ENCODE measurements around the gene CRYBB1. TPM values are rescaled to one million over a fixed set of nuclear protein-coding genes. Genes with fewer than 3 reads are reported as not detected.

The CRYBB1 gene
- total and polyA plus RNA-seq, 4 donors: 0.17 to 2.3 (median 0.32) TPM; not detected in 1

- no peaks in the 10 kb centered on the region for H3K9me3 ChIP-seq (ENCODE audit: control insufficient read depth in 4 of 4, low read length in 3 of 4)
- no peaks in the 10 kb centered on the region for H3K36me3 ChIP-seq (ENCODE audit: control insufficient read depth in 4 of 4, insufficient read depth in 3 of 4, low read depth in 1 of 4, low read length in 3 of 4)
- peaks cover 0 to 4% (median 2%) of the 10 kb centered on the region in 4 donors for H3K4me1 ChIP-seq (ENCODE audit: control insufficient read depth in 4 of 4, insufficient read depth in 4 of 4, low read length in 3 of 4)
- TF ChIP-seq CTCF (IDR thresholded peaks at IDR 0.05; ENCODE audit: low read depth, low read length, missing input control) (no peak), RXRA (IDR thresholded peaks at IDR 0.05) (no peak), NR2F2 (IDR thresholded peaks at IDR 0.05) (no peak), TAF1 (conservative IDR thresholded peaks at IDR 0.05) (no peak), FOXA2 (IDR thresholded peaks at IDR 0.05) (no peak), YY1 (IDR thresholded peaks at IDR 0.05) (no peak), RAD21 (IDR thresholded peaks at IDR 0.05) (no peak)
- H3K27me3 ChIP-seq (ENCODE audit: control insufficient read depth in 4 of 4, insufficient read depth in 4 of 4, low read length in 3 of 4): no peaks in the 10 kb centered on the region
- H3K4me3 ChIP-seq (ENCODE audit: low read depth in 1 of 3, low read length in 3 of 3): no peak overlapping the region
- H3K27ac ChIP-seq (ENCODE audit: low read depth in 1 of 2, low read length in 2 of 2): no peak overlapping the region
- no peak overlapping the region for H3K9ac ChIP-seq (ENCODE audit: low read depth in 1 of 2, low read length in 2 of 2)
- no peak for DNase-seq (ENCODE audit: low spot score)
- 86% methylated on average over 4 of the region's 4 CpGs for WGBS
Measured at GRCh38 chr22:26602127-26602526, 15.7 kb downstream of the CRYBB1 start.

- H3K9ac ChIP-seq (ENCODE audit: low read depth in 1 of 2, low read length in 2 of 2): no peak overlapping the region
- TF ChIP-seq FOXA1 (IDR thresholded peaks at IDR 0.05) (no peak), SP1 (IDR thresholded peaks at IDR 0.05) (no peak), YY1 (IDR thresholded peaks at IDR 0.05) (no peak), JUND (IDR thresholded peaks at IDR 0.05) (no peak)
- H3K4me3 ChIP-seq (ENCODE audit: low read depth in 1 of 3, low read length in 3 of 3): no peak overlapping the region
- H3K27ac ChIP-seq (ENCODE audit: low read depth in 1 of 2, low read length in 2 of 2): no peak overlapping the region
- H3K36me3 ChIP-seq (ENCODE audit: control insufficient read depth in 4 of 4, insufficient read depth in 3 of 4, low read depth in 1 of 4, low read length in 3 of 4): no peaks in the 10 kb centered on the region
- 94% methylated on average over 12 of the region's 12 CpGs for WGBS
- no peaks in the 10 kb centered on the region for H3K27me3 ChIP-seq (ENCODE audit: control insufficient read depth in 4 of 4, insufficient read depth in 4 of 4, low read length in 3 of 4)
- DNase-seq (ENCODE audit: low spot score): no peak
- no peaks in the 10 kb centered on the region for H3K9me3 ChIP-seq (ENCODE audit: control insufficient read depth in 4 of 4, low read length in 3 of 4)
- peaks cover 0 to 4% (median 2%) of the 10 kb centered on the region in 4 donors for H3K4me1 ChIP-seq (ENCODE audit: control insufficient read depth in 4 of 4, insufficient read depth in 4 of 4, low read length in 3 of 4)
Measured at GRCh38 chr22:26601726-26602125, 16.1 kb downstream of the CRYBB1 start.

- no peaks in the 10 kb centered on the region for H3K9me3 ChIP-seq (ENCODE audit: control insufficient read depth in 4 of 4, low read length in 3 of 4)
- H3K9ac ChIP-seq (ENCODE audit: low read depth in 1 of 2, low read length in 2 of 2): no peak overlapping the region
- no peak for TF ChIP-seq NR2F2 (IDR thresholded peaks at IDR 0.05)
- TF ChIP-seq JUND (IDR thresholded peaks at IDR 0.05): no peak
- no peak for TF ChIP-seq CTCF (IDR thresholded peaks at IDR 0.05; ENCODE audit: low read depth, low read length, missing input control)
- no peak for TF ChIP-seq ZBTB33 (IDR thresholded peaks at IDR 0.05)
- TF ChIP-seq YY1 (IDR thresholded peaks at IDR 0.05): no peak
- H3K27me3 ChIP-seq (ENCODE audit: control insufficient read depth in 4 of 4, insufficient read depth in 4 of 4, low read length in 3 of 4): no peaks in the 10 kb centered on the region
- peaks cover 0 to 4% (median 2%) of the 10 kb centered on the region in 4 donors for H3K4me1 ChIP-seq (ENCODE audit: control insufficient read depth in 4 of 4, insufficient read depth in 4 of 4, low read length in 3 of 4)
- H3K4me3 ChIP-seq (ENCODE audit: low read depth in 1 of 3, low read length in 3 of 3): no peak overlapping the region
- DNase-seq (ENCODE audit: low spot score): no peak
- no peaks in the 10 kb centered on the region for H3K36me3 ChIP-seq (ENCODE audit: control insufficient read depth in 4 of 4, insufficient read depth in 3 of 4, low read depth in 1 of 4, low read length in 3 of 4)
- 85% methylated on average over 11 of the region's 11 CpGs for WGBS
- no peak overlapping the region for H3K27ac ChIP-seq (ENCODE audit: low read depth in 1 of 2, low read length in 2 of 2)
Measured at GRCh38 chr22:26599505-26599904, 18.3 kb downstream of the CRYBB1 start.

All from liver (tissue), 9 donors.